Measurements from ENCODE around the gene STKLD1.
A peak's percentile ranks its signal among the peaks of the same experiment; 100 is the strongest.

STKLD1 gene

GRCh38 chr9:133433351-133433843 is 57.2 kb downstream of the STKLD1 start:
- H3F3A ChIP-seq (ENCODE audit: low read depth): no peaks in the 10 kb centered on the region
- no peaks in the 10 kb centered on the region for H3K4me1 ChIP-seq (ENCODE audit: insufficient read depth, low read length, poor library complexity, severe bottlenecking)
- H3K27me3 ChIP-seq (ENCODE audit: insufficient read depth, low read length, poor library complexity, severe bottlenecking): no peaks in the 10 kb centered on the region
- H3K79me2 ChIP-seq (ENCODE audit: insufficient read depth, low read length): no peaks in the 10 kb centered on the region
- peak; percentile 25 for TF ChIP-seq CTCF (conservative IDR thresholded peaks at IDR 0.05; ENCODE audit: low read length)
- no peak for TF ChIP-seq EZH2phosphoT487 (IDR thresholded peaks at IDR 0.05; ENCODE audit: borderline replicate concordance)
- no peaks in the 10 kb centered on the region for H4K20me1 ChIP-seq (ENCODE audit: insufficient read depth, low read length, poor library complexity, severe bottlenecking)
- no peak overlapping the region for H3K9ac ChIP-seq (ENCODE audit: low read depth, low read length, poor library complexity, severe bottlenecking)
- H3K4me2 ChIP-seq (ENCODE audit: low read depth, low read length, poor library complexity, severe bottlenecking): no peak overlapping the region
- no peaks in the 10 kb centered on the region for H3K36me3 ChIP-seq (ENCODE audit: insufficient read depth, low read length)
- H2AFZ ChIP-seq (ENCODE audit: low read length): no peak overlapping the region
- H3K9me2 ChIP-seq (replicated peaks; ENCODE audit: low read depth, low read length): no peaks in the 10 kb centered on the region
- H3K9me3 ChIP-seq (ENCODE audit: insufficient read depth, low read depth, low read length): no peaks in the 10 kb centered on the region
- no peak overlapping the region for H3K4me3 ChIP-seq (ENCODE audit: low read length, poor library complexity, severe bottlenecking)

GRCh38 chr9:133436681-133437080 is 60.5 kb downstream of the STKLD1 start:
- H3K4me3 ChIP-seq (ENCODE audit: low read length, poor library complexity, severe bottlenecking): no peak overlapping the region
- no peaks in the 10 kb centered on the region for H3K79me2 ChIP-seq (ENCODE audit: insufficient read depth, low read length)
- no peaks in the 10 kb centered on the region for H3K9me2 ChIP-seq (replicated peaks; ENCODE audit: low read depth, low read length)
- H3K36me3 ChIP-seq (ENCODE audit: insufficient read depth, low read length): no peaks in the 10 kb centered on the region
- H3F3A ChIP-seq (ENCODE audit: low read depth): no peaks in the 10 kb centered on the region
- no peaks in the 10 kb centered on the region for H3K27me3 ChIP-seq (ENCODE audit: insufficient read depth, low read length, poor library complexity, severe bottlenecking)
- H3K9me3 ChIP-seq (ENCODE audit: insufficient read depth, low read depth, low read length): no peaks in the 10 kb centered on the region
- H3K4me2 ChIP-seq (ENCODE audit: low read depth, low read length, poor library complexity, severe bottlenecking): no peak overlapping the region
- no peak overlapping the region for H3K9ac ChIP-seq (ENCODE audit: low read depth, low read length, poor library complexity, severe bottlenecking)
- no peaks in the 10 kb centered on the region for H4K20me1 ChIP-seq (ENCODE audit: insufficient read depth, low read length, poor library complexity, severe bottlenecking)
- H3K4me1 ChIP-seq (ENCODE audit: insufficient read depth, low read length, poor library complexity, severe bottlenecking): peaks cover 6% of the 10 kb centered on the region
- no peak overlapping the region for H2AFZ ChIP-seq (ENCODE audit: low read length)
- TF ChIP-seq EZH2phosphoT487 (IDR thresholded peaks at IDR 0.05; ENCODE audit: borderline replicate concordance): no peak
- no peak for TF ChIP-seq CTCF (conservative IDR thresholded peaks at IDR 0.05; ENCODE audit: low read length)

- Histone ChIP-seq H3K9me3 (ENCODE audit: insufficient read depth, low read depth, low read length) (no peaks in the 10 kb centered on the region), H3K9ac (ENCODE audit: low read depth, low read length, poor library complexity, severe bottlenecking) (no peak overlapping the region), H4K20me1 (ENCODE audit: insufficient read depth, low read length, poor library complexity, severe bottlenecking) (no peaks in the 10 kb centered on the region), H3K4me1 (ENCODE audit: insufficient read depth, low read length, poor library complexity, severe bottlenecking) (peaks cover 6% of the 10 kb centered on the region), H3K79me2 (ENCODE audit: insufficient read depth, low read length) (no peaks in the 10 kb centered on the region), H3K36me3 (ENCODE audit: insufficient read depth, low read length) (no peaks in the 10 kb centered on the region), H3K27me3 (ENCODE audit: insufficient read depth, low read length, poor library complexity, severe bottlenecking) (no peaks in the 10 kb centered on the region), H3F3A (ENCODE audit: low read depth) (no peaks in the 10 kb centered on the region), H2AFZ (ENCODE audit: low read length) (no peak overlapping the region), H3K9me2 (replicated peaks; ENCODE audit: low read depth, low read length) (no peaks in the 10 kb centered on the region), H3K4me2 (ENCODE audit: low read depth, low read length, poor library complexity, severe bottlenecking) (no peak overlapping the region), H3K4me3 (ENCODE audit: low read length, poor library complexity, severe bottlenecking) (no peak overlapping the region)
- TF ChIP-seq EZH2phosphoT487 (IDR thresholded peaks at IDR 0.05; ENCODE audit: borderline replicate concordance) (no peak), CTCF (conservative IDR thresholded peaks at IDR 0.05; ENCODE audit: low read length) (peak; percentile 35)
Measured at GRCh38 chr9:133437753-133438531, 61.8 kb downstream of the STKLD1 start.

Measured in Loucy (cell line).